Fibroblast of lung (primary cell): ENCODE results near the gene PLXNA1. TPM values are rescaled to one million over a fixed set of nuclear protein-coding genes. Genes with fewer than 3 reads are reported as not detected.

Experiments
- DNase-seq, 2 donors: peaks; one replicate each; pipeline versions ENCODE4 v3.0.0 to v3.0.0-alpha.2; 2010; ENCODE audit warnings: low read depth in 2 of 2
- H2AFZ ChIP-seq: 2 replicates; pipeline ENCODE4 v1.5.1; 2012; ENCODE audit warnings: low read length, control low read depth, inconsistent platforms
- H3K27ac ChIP-seq: 2 replicates; pipeline ENCODE4 v1.5.1; 2011; ENCODE audit warnings: low read length, control low read depth; ENCODE audit not compliant: insufficient read depth
- H3K27me3 ChIP-seq: 2 replicates; pipeline ENCODE4 v1.5.1; 2011; ENCODE audit warnings: mild to moderate bottlenecking, low read length; ENCODE audit not compliant: control insufficient read depth, insufficient read depth
- H3K36me3 ChIP-seq: 2 replicates; pipeline ENCODE4 v1.5.1; 2011; ENCODE audit warnings: low read length; ENCODE audit not compliant: control insufficient read depth, insufficient read depth
- H3K4me1 ChIP-seq: 2 replicates; pipeline ENCODE4 v1.5.1; 2011; ENCODE audit warnings: low read length; ENCODE audit not compliant: control insufficient read depth, insufficient read depth; ENCODE audit errors: extremely low read depth
- H3K4me2 ChIP-seq: 2 replicates; pipeline ENCODE4 v1.5.1; 2011; ENCODE audit warnings: low read length, control low read depth; ENCODE audit not compliant: insufficient read depth; ENCODE audit errors: extremely low read depth
- H3K4me3 ChIP-seq, 4 experiments: fragments of 200-600 bp in 1 of 4; sonication (generic) in 1 of 4; replicated peaks in 1 of 4; 2 replicates each; pipeline ENCODE4 v1.5.1; 2011 to 2016; ENCODE audit warnings: low read length in 4 of 4, low read depth in 3 of 4, mild to moderate bottlenecking in 3 of 4, control low read depth in 2 of 4, inconsistent platforms in 1 of 4, mixed read lengths in 1 of 4; ENCODE audit not compliant: insufficient read depth in 1 of 4; ENCODE audit errors: control extremely low read depth in 1 of 4
- H3K79me2 ChIP-seq: 2 replicates; pipeline ENCODE4 v1.5.1; 2012; ENCODE audit warnings: mild to moderate bottlenecking, low read length, inconsistent platforms; ENCODE audit not compliant: control insufficient read depth, insufficient read depth
- H3K9ac ChIP-seq: 2 replicates; pipeline ENCODE4 v1.5.1; 2011; ENCODE audit warnings: mild to moderate bottlenecking, low read length, control low read depth; ENCODE audit not compliant: insufficient read depth
- H3K9me3 ChIP-seq: 2 replicates; pipeline ENCODE4 v1.5.1; 2012; ENCODE audit warnings: low read depth, low read length; ENCODE audit not compliant: control insufficient read depth, insufficient read depth
- H4K20me1 ChIP-seq: 2 replicates; pipeline ENCODE4 v1.5.1; 2011; ENCODE audit warnings: low read length; ENCODE audit not compliant: control insufficient read depth, insufficient read depth; ENCODE audit errors: extremely low read depth
- EZH2 ChIP-seq: IDR thresholded peaks from 2 replicates; pipeline ENCODE4 v1.5.1; 2012; ENCODE audit warnings: low read length, control low read depth, mild to moderate bottlenecking; ENCODE audit errors: missing control alignments
- polyA plus RNA-seq, 2 donors: library from polyadenylated mRNA; depleted of rRNA in 1 of 2; stranded (reverse) in 1 of 2; unstranded in 1 of 2; fragments of >200 nt; gene quantifications; 2 replicates each; pipeline ENCODE4 v1.2.1, GENCODE V29; 2011 to 2012; ENCODE audit warnings: missing spikeins in 1 of 2
- total RNA-seq: library from RNA; depleted of rRNA; stranded (reverse); fragments of >200 nt; gene quantifications from 2 replicates; pipeline ENCODE4 v1.2.1, GENCODE V29; 2014
- TF ChIP-seq, protein P1 (sequence below), 2 donors: IDR thresholded peaks in 1 of 2; conservative IDR thresholded peaks in 1 of 2; 1 replicate in 1 of 2; 2 replicates in 1 of 2; pipeline ENCODE4 v1.5.1; 2011 to 2012; ENCODE audit warnings: low read length in 2 of 2, control low read depth in 1 of 2, inconsistent platforms in 1 of 2, low read depth in 1 of 2, mild to moderate bottlenecking in 1 of 2

The PLXNA1 gene
- total and polyA plus RNA-seq, 2 donors (not counting 1 experiment from before 2014, with no cell fraction given), result 21.1 to 48.6 TPM

DNA sequence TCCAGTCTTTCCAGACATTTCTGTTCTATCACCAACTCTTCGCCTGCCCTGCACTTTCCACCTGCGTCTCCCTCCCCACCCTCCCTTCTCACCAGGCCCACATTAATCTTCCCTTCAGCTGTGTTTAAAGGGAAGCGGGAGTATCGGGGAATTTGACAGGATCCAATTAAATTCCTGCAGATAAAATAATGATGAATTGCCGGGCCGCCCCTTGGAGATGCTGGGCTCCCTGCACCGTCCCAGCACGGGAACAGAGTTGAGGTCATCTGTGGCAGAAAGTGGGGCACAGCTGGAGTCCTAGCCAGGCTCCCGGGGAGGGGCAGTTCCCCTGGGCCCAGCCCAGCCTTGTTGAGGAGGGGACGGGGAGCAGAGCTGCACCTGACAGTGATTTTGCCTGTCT lies 30.3 kb downstream of the PLXNA1 start:
- H3K27ac ChIP-seq, result no peak overlapping the region
- peaks cover 28% of the 10 kb centered on the region for H3K36me3 ChIP-seq
- H3K9ac ChIP-seq, result no peak overlapping the region
- no peak for DNase-seq
- no peak overlapping the region for H3K4me2 ChIP-seq
- no peaks in the 10 kb centered on the region for H3K79me2 ChIP-seq
- no peaks in the 10 kb centered on the region for H3K9me3 ChIP-seq
- TF ChIP-seq, protein P1, sequence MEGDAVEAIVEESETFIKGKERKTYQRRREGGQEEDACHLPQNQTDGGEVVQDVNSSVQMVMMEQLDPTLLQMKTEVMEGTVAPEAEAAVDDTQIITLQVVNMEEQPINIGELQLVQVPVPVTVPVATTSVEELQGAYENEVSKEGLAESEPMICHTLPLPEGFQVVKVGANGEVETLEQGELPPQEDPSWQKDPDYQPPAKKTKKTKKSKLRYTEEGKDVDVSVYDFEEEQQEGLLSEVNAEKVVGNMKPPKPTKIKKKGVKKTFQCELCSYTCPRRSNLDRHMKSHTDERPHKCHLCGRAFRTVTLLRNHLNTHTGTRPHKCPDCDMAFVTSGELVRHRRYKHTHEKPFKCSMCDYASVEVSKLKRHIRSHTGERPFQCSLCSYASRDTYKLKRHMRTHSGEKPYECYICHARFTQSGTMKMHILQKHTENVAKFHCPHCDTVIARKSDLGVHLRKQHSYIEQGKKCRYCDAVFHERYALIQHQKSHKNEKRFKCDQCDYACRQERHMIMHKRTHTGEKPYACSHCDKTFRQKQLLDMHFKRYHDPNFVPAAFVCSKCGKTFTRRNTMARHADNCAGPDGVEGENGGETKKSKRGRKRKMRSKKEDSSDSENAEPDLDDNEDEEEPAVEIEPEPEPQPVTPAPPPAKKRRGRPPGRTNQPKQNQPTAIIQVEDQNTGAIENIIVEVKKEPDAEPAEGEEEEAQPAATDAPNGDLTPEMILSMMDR (conservative IDR thresholded peaks at IDR 0.05 in 1 of 2, IDR thresholded peaks at IDR 0.05 in 1 of 2; ENCODE audit: low read depth in 1 of 2, low read length in 2 of 2), result no peak
- TF ChIP-seq EZH2, result no peak
- H2AFZ ChIP-seq, result no peak overlapping the region
- no peaks in the 10 kb centered on the region for H3K4me1 ChIP-seq
- no peaks in the 10 kb centered on the region for H4K20me1 ChIP-seq
- H3K4me3 ChIP-seq, result no peak overlapping the region
- no peaks in the 10 kb centered on the region for H3K27me3 ChIP-seq

DNA sequence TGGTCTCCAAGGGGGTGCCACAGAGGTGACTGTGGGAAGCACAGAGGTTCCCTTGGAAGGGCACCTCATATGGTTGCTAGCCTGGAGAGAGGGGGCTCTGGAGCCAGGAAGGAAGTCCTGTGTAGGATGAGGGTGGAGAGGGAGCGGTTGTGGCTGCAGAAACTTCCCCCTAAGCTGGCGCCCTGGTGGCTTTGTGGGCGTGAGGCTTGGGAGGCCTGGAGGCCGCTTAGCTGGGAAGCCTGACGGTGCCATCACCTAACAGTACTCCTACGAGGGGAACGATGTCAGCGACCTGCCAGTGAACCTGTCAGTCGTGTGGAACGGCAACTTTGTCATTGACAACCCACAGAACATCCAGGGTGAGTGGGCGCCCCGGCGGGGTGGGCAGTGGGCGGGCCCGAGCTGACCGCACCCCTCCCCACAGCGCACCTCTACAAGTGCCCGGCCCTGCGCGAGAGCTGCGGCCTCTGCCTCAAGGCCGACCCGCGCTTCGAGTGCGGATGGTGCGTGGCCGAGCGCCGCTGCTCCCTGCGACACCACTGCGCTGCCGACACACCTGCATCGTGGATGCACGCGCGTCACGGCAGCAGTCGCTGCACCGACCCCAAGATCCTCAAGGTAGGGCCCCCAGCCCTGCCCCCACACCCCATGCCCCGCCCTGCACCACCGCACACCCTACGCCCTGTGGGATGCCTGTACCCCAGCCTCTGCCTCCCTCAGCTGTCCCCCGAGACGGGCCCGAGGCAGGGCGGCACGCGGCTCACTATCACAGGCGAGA lies 31.0 kb downstream of the PLXNA1 start:
- Histone ChIP-seq H3K4me2 (no peak overlapping the region), H3K79me2 (no peaks in the 10 kb centered on the region), H3K9me3 (no peaks in the 10 kb centered on the region), H2AFZ (no peak overlapping the region), H3K9ac (no peak overlapping the region), H3K4me3 (no peak overlapping the region), H4K20me1 (no peaks in the 10 kb centered on the region), H3K36me3 (peaks cover 32% of the 10 kb centered on the region), H3K27ac (no peak overlapping the region), H3K4me1 (no peaks in the 10 kb centered on the region), H3K27me3 (no peaks in the 10 kb centered on the region)
- TF ChIP-seq EZH2, result no peak
- TF ChIP-seq, protein P1 (conservative IDR thresholded peaks at IDR 0.05 in 1 of 2, IDR thresholded peaks at IDR 0.05 in 1 of 2; ENCODE audit: low read depth in 1 of 2, low read length in 2 of 2), result no peak
- no peak for DNase-seq

- H3K79me2 ChIP-seq, result no peaks in the 10 kb centered on the region
These were observed 31.8 kb downstream of the PLXNA1 start for GRCh38 chr3:127014536-127015281.

More at GRCh38 chr3:127014536-127015281, 31.8 kb downstream of the PLXNA1 start:
- Histone ChIP-seq H3K4me3 (no peak overlapping the region), H4K20me1 (no peaks in the 10 kb centered on the region), H3K4me2 (no peak overlapping the region), H3K27ac (no peak overlapping the region), H3K36me3 (peaks cover 32% of the 10 kb centered on the region), H3K27me3 (no peaks in the 10 kb centered on the region), H3K9ac (no peak overlapping the region), H3K4me1 (peaks cover 4% of the 10 kb centered on the region), H3K9me3 (no peaks in the 10 kb centered on the region), H2AFZ (no peak overlapping the region)
- no peak for DNase-seq
- TF ChIP-seq EZH2, result no peak
- TF ChIP-seq, protein P1 (conservative IDR thresholded peaks at IDR 0.05 in 1 of 2, IDR thresholded peaks at IDR 0.05 in 1 of 2; ENCODE audit: low read depth in 1 of 2, low read length in 2 of 2), result no peak
